Ovary (tissue), 9 donors: Measurements from ENCODE around the gene EPB41L4B. TPM values are rescaled to one million over a fixed set of nuclear protein-coding genes. Genes with fewer than 3 reads are reported as not detected.
"Not testable (repeated sequence)": the region's sequence is repeated elsewhere in the genome, so short reads cannot be mapped to it uniquely, and the experiment has no call there.

Source experiments
- DNase-seq, 5 donors: peaks; one replicate each; pipeline ENCODE4 v3.0.0-alpha.2; 2019 to 2020
- H3K27ac ChIP-seq, 2 donors: fragments of 200-600 bp; one replicate each; pipeline versions ENCODE4 v1.5.1 to v1.8.0; 2019 to 2022
- H3K27me3 ChIP-seq: fragments of 200-600 bp; one replicate; pipeline ENCODE4 v1.8.0; 2022
- H3K36me3 ChIP-seq: fragments of 200-600 bp; sonication (generic); one replicate; pipeline ENCODE4 v1.5.1; 2019
- H3K4me1 ChIP-seq: one replicate; pipeline ENCODE4 v1.8.1; 2013; ENCODE audit warnings: mild to moderate bottlenecking, moderate library complexity; ENCODE audit not compliant: insufficient read depth
- H3K4me3 ChIP-seq: fragments of 200-600 bp; sonication (generic); one replicate; pipeline ENCODE4 v1.5.1; 2017
- H3K9me3 ChIP-seq, 2 donors: fragments of 200-600 bp in 1 of 2; sonication (generic) in 1 of 2; one replicate each; pipeline versions ENCODE4 v1.5.1 to v1.8.1; 2013 to 2019; ENCODE audit warnings: mild to moderate bottlenecking in 1 of 2, moderate library complexity in 1 of 2
- EP300 ChIP-seq: sonication (generic); formaldehyde crosslinking; IDR thresholded peaks from one replicate; pipeline ENCODE4 v1.6.1; 2017; ENCODE audit warnings: antibody characterized with exemption
- POLR2A ChIP-seq: fragments of 450-650 bp; IDR thresholded peaks from one replicate; pipeline ENCODE4 v1.6.1; 2017; ENCODE audit warnings: antibody characterized with exemption, mild to moderate bottlenecking, moderate library complexity
- WGBS, 3 donors: extraction: QIAGEN DNeasy Blood & Tissue Kit in 1 of 3; methylation state at CpG; one replicate each; pipeline versions ENCODE4 v1.1.5 to v1.1.7; 2013 to 2017; 5-methylcytosine and 5-hydroxymethylcytosine counted together
- intact Hi-C, 4 donors: fragments of 100-400 bp; cut with DNase I; formaldehyde crosslinking; loops; one replicate each; pipeline versions ENCODE4 v1.11.0 to v1.15.1; 2022 to 2023
- polyA plus RNA-seq, 2 donors: library from polyadenylated mRNA; stranded (reverse); fragments of 200-250 nt in 1 of 2; fragments of 350-450 nt in 1 of 2; fragmentation: Illumina TruSeq in 1 of 2; extraction: RNeasy Lipid Tissue Mini Kit (QIAGEN cat#74804) in 1 of 2; gene quantifications; one replicate each; pipeline ENCODE4 v1.2.3, GENCODE V29; 2013 to 2014
- total RNA-seq, 7 donors: library from RNA; depleted of rRNA in 2 of 7; stranded (reverse); fragments of >200 nt in 2 of 7; fragmentation: NEBNext Ultra II Directional in 3 of 7; extraction: Animal tissue kit (Norgen Biotek cat#: 25700) in 3 of 7; gene quantifications; one replicate each; pipeline versions ENCODE4 v1.1.0 to v1.2.4, GENCODE V29; 2016 to 2023
- TF ChIP-seq, protein P1 (sequence below), 3 donors: fragments of 450-650 bp in 2 of 3; fragments of 200-600 bp in 1 of 3; IDR thresholded peaks; one replicate each; pipeline versions ENCODE4 v1.5.1 to v1.8.0; 2016 to 2022; ENCODE audit warnings: antibody characterized with exemption in 3 of 3, mild to moderate bottlenecking in 1 of 3
- donor health status: DM: no; HTN: no; CAD: no; lungs with moderate emphysema.
- donor health status: DM: no; HTN: no; CAD: no.
- donor health status: Bipolar disorder and iron deficiency.
- donor health status: DM: yes; HTN: yes; CAD: no.
- donor health status: DM: no; HTN: no; CAD: no.
- donor health status: DM: yes; HTN: yes; CAD: no.

EPB41L4B gene
- total and polyA plus RNA-seq, 9 donors = 8.3 to 34.3 (median 14.0) TPM

GRCh38 chr9:109225629-109226028 is 95.2 kb downstream of the EPB41L4B start:
- no peak overlapping the region for H3K27ac ChIP-seq
- no peaks in the 10 kb centered on the region for H3K9me3 ChIP-seq
- DNase-seq = no peak
- H3K4me1 ChIP-seq = no peaks in the 10 kb centered on the region
- no peaks in the 10 kb centered on the region for H3K27me3 ChIP-seq
- WGBS, 3 donors = 63 to 80% (median 74%) methylated on average over 2 of the region's 2 CpGs
- TF ChIP-seq, protein P1, sequence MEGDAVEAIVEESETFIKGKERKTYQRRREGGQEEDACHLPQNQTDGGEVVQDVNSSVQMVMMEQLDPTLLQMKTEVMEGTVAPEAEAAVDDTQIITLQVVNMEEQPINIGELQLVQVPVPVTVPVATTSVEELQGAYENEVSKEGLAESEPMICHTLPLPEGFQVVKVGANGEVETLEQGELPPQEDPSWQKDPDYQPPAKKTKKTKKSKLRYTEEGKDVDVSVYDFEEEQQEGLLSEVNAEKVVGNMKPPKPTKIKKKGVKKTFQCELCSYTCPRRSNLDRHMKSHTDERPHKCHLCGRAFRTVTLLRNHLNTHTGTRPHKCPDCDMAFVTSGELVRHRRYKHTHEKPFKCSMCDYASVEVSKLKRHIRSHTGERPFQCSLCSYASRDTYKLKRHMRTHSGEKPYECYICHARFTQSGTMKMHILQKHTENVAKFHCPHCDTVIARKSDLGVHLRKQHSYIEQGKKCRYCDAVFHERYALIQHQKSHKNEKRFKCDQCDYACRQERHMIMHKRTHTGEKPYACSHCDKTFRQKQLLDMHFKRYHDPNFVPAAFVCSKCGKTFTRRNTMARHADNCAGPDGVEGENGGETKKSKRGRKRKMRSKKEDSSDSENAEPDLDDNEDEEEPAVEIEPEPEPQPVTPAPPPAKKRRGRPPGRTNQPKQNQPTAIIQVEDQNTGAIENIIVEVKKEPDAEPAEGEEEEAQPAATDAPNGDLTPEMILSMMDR (IDR thresholded peaks at IDR 0.05) = no peak
- TF ChIP-seq POLR2A = no peak
- no peak for TF ChIP-seq EP300
- H3K4me3 ChIP-seq = no peak overlapping the region
- H3K36me3 ChIP-seq = no peaks in the 10 kb centered on the region
- intact Hi-C loops = no loop called here

GRCh38 chr9:109224751-109225150 is 96.1 kb downstream of the EPB41L4B start:
- TF ChIP-seq EP300 = no peak
- TF ChIP-seq, protein P1 (IDR thresholded peaks at IDR 0.05) = no peak
- TF ChIP-seq POLR2A = no peak
- Histone ChIP-seq H3K4me1 (no peaks in the 10 kb centered on the region), H3K36me3 (no peaks in the 10 kb centered on the region), H3K4me3 (no peak overlapping the region), H3K9me3 (no peaks in the 10 kb centered on the region), H3K27me3 (no peaks in the 10 kb centered on the region), H3K27ac (no peak overlapping the region)
- 85 to 97% (median 91%) methylated on average over 3 of the region's 3 CpGs for WGBS, 3 donors
- no peak for DNase-seq
- intact Hi-C loops = no loop called here

DNA sequence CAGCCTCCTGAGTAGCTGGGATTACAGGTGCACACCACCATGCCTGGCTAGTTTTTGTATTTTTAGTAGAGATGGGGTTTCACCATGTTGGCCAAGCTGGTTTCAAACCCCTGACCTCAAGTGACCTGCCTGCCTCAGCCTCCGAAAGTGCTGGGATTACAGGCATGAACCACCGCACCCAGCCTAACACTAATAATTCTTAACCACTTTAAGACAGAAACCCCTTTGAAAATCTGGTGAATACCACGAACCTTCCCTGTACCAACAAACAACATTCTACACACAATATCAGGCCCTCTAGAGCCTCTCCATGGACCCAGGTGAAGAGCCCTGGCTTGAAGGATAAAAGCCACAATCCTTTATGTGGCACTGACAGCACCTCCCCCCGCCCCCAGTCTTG is 102.6 kb downstream of the EPB41L4B start:
- H3K36me3 ChIP-seq, H3K9me3 ChIP-seq, H3K4me1 ChIP-seq, H3K27ac ChIP-seq, intact Hi-C loops, DNase-seq, H3K4me3 ChIP-seq, H3K27me3 ChIP-seq: not testable (repeated sequence)
- WGBS, 3 donors = 77 to 87% (median 86%) methylated on average over 4 of the region's 4 CpGs

DNA sequence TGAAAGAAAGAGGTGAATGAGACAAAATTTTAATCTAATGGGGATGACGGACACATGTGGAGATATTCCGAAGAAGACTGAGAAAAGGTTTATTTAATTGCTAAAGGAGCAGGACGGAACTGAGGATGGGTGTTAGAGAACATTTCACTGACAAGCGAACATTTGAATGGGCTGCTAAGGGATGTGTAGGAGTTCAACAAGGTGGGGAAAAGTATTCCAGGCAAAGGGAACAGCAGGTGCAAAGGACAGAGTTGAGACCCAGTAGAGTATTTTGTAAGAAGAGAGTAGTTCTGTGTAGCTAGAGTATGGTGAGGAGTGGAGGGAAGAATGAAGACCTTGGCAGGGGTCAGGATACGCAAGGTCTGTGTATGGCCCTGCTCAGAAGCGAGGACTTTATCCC is 106.4 kb downstream of the EPB41L4B start:
- intact Hi-C loops = no loop called here
- Histone ChIP-seq H3K36me3 (no peaks in the 10 kb centered on the region), H3K9me3 (no peaks in the 10 kb centered on the region), H3K4me3 (no peak overlapping the region), H3K4me1 (peaks cover 6% of the 10 kb centered on the region), H3K27ac (no peak overlapping the region), H3K27me3 (no peaks in the 10 kb centered on the region)
- TF ChIP-seq POLR2A (no peak), EP300 (no peak)
- no peak for DNase-seq
- WGBS, 3 donors = 87 to 97% (median 97%) methylated on average over 6 of the region's 6 CpGs

GRCh38 chr9:109213285-109214121 is 107.4 kb downstream of the EPB41L4B start:
- 24 to 30% (median 24%) methylated on average over 11 of the region's 11 CpGs for WGBS, 3 donors
- TF ChIP-seq POLR2A = no peak
- TF ChIP-seq EP300 = no peak
- TF ChIP-seq, protein P1 (IDR thresholded peaks at IDR 0.05) = no peak
- H3K27me3 ChIP-seq = no peaks in the 10 kb centered on the region
- H3K27ac ChIP-seq = no peak overlapping the region
- no peaks in the 10 kb centered on the region for H3K36me3 ChIP-seq
- no peaks in the 10 kb centered on the region for H3K9me3 ChIP-seq
- peaks cover 6% of the 10 kb centered on the region for H3K4me1 ChIP-seq
- DNase-seq = peak in 2 of 5 donors; percentile 23 to 40
- intact Hi-C loops = no loop called here
- H3K4me3 ChIP-seq = no peak overlapping the region
